NCI-H82 (cell line): ENCODE data around the gene ZNF426.
A peak's percentile ranks its signal among the peaks of the same experiment; 100 is the strongest.

Source experiments
- DNase-seq: peaks from one replicate; lab custom pipeline; 2025; lab: John Stamatoyannopoulos, UW

Gene ZNF426

GRCh38 chr19:9498183-9498902, 40.1 kb downstream of the ZNF426 start, which contains the start of gene ZNF560:
ZNF560 (minus strand) TSS chr19:9498616; CDS start chr19:9475313, 23,303 bp downstream.
- DNase-seq = peak; percentile 83

- DNase-seq = no peak
Observed at GRCh38 chr19:9494096-9494495, 44.3 kb downstream of the ZNF426 start.

- DNase-seq = no peak
Observed at GRCh38 chr19:9487016-9487415, 51.4 kb downstream of the ZNF426 start.

- DNase-seq = no peak
Observed at GRCh38 chr19:9485140-9485539, 53.3 kb downstream of the ZNF426 start.

GRCh38 chr19:9474975-9475374, 63.5 kb downstream of the ZNF426 start:
- peak; percentile 35 for DNase-seq
